NCI-H1092 (cell line): ENCODE data around the gene FBXO42.
"Not testable (repeated sequence)": the region's sequence is repeated elsewhere in the genome, so short reads cannot be mapped to it uniquely, and the experiment has no call there.

ENCODE experiments used
- DNase-seq: peaks from one replicate; lab custom pipeline; 2025; lab: John Stamatoyannopoulos, UW

The FBXO42 gene

GRCh38 chr1:16243936-16244649 is 108.2 kb downstream of the FBXO42 start:
- DNase-seq = peak; percentile 81

GRCh38 chr1:16243215-16243610 is 109.1 kb downstream of the FBXO42 start:
- DNase-seq = no peak

GRCh38 chr1:16242556-16243214 is 109.6 kb downstream of the FBXO42 start:
- no peak for DNase-seq

GRCh38 chr1:16241221-16241708 is 111.0 kb downstream of the FBXO42 start:
- DNase-seq = no peak

- no peak for DNase-seq
Observed at GRCh38 chr1:16239972-16240491, 112.2 kb downstream of the FBXO42 start.

GRCh38 chr1:16237343-16237830 is 114.9 kb downstream of the FBXO42 start:
- DNase-seq = no peak

GRCh38 chr1:16236511-16237342 is 115.6 kb downstream of the FBXO42 start, which contains the start of gene CPLANE2:
TSS of gene CPLANE2 (minus strand) at chr1:16237183. CDS start at chr1:16236742, 441 bp downstream.
- peak; percentile 97 for DNase-seq

GRCh38 chr1:16235944-16236510 is 116.3 kb downstream of the FBXO42 start:
- DNase-seq = peak; percentile 78

- DNase-seq = no peak
Observed at GRCh38 chr1:16235347-16235746, 116.9 kb downstream of the FBXO42 start.

- DNase-seq = no peak
Observed at GRCh38 chr1:16233431-16233830, 118.8 kb downstream of the FBXO42 start.

- no peak for DNase-seq
Observed at GRCh38 chr1:16232316-16232710, 120.0 kb downstream of the FBXO42 start.

- DNase-seq = no peak
Observed at GRCh38 chr1:16231331-16232315, 120.7 kb downstream of the FBXO42 start.

GRCh38 chr1:16230744-16231143 is 121.5 kb downstream of the FBXO42 start:
- no peak for DNase-seq

GRCh38 chr1:16229976-16230740 is 122.1 kb downstream of the FBXO42 start:
- DNase-seq = no peak

GRCh38 chr1:16226490-16227179 is 125.6 kb downstream of the FBXO42 start:
- no peak for DNase-seq

GRCh38 chr1:16226129-16226489 is 126.2 kb downstream of the FBXO42 start:
- DNase-seq = no peak

GRCh38 chr1:16224472-16224871 is 127.8 kb downstream of the FBXO42 start:
- no peak for DNase-seq

GRCh38 chr1:16222716-16223115 is 129.6 kb downstream of the FBXO42 start:
- DNase-seq = not testable (repeated sequence)

- no peak for DNase-seq
Observed at GRCh38 chr1:16221499-16221898, 130.8 kb downstream of the FBXO42 start.
